ENCODE results near the gene OR5C1. TPM values are rescaled to one million over a fixed set of nuclear protein-coding genes. Genes with fewer than 3 reads are reported as not detected.
"Not testable (repeated sequence)": the region's sequence is repeated elsewhere in the genome, so short reads cannot be mapped to it uniquely, and the experiment has no call there.

OR5C1 gene
- total RNA-seq, 1 donor from 2014 or later: not detected

GRCh38 chr9:122832194-122832593 lies 43.5 kb downstream of the OR5C1 start:
- no peaks in the 10 kb centered on the region for H3K9me3 ChIP-seq
- no peak overlapping the region for H3K27ac ChIP-seq
- H3K36me3 ChIP-seq: no peaks in the 10 kb centered on the region
- DNase-seq (ENCODE audit: low spot score in 2 of 2): no peak
- intact Hi-C loops (cut with DNase I): no loop called here
- peaks cover 2 to 3% of the 10 kb centered on the region in 2 donors for H3K4me1 ChIP-seq
- no peaks in the 10 kb centered on the region for H3K27me3 ChIP-seq
- no peak for TF ChIP-seq CTCF (IDR thresholded peaks at IDR 0.05)
- H3K4me3 ChIP-seq: no peak overlapping the region

GRCh38 chr9:122835313-122835731 lies 46.6 kb downstream of the OR5C1 start:
- H3K27me3 ChIP-seq: no peaks in the 10 kb centered on the region
- no peak for DNase-seq (ENCODE audit: low spot score in 2 of 2)
- no peaks in the 10 kb centered on the region for H3K4me1 ChIP-seq
- no peak overlapping the region for H3K4me3 ChIP-seq
- H3K36me3 ChIP-seq: no peaks in the 10 kb centered on the region
- intact Hi-C loops (cut with DNase I): no loop called here
- no peaks in the 10 kb centered on the region for H3K9me3 ChIP-seq
- H3K27ac ChIP-seq: no peak overlapping the region
- no peak for TF ChIP-seq CTCF (IDR thresholded peaks at IDR 0.05)

GRCh38 chr9:122837266-122837850 lies 48.6 kb downstream of the OR5C1 start:
- TF ChIP-seq CTCF (IDR thresholded peaks at IDR 0.05): no peak
- Histone ChIP-seq H3K27ac (no peak overlapping the region), H3K4me3 (no peak overlapping the region), H3K9me3 (no peaks in the 10 kb centered on the region), H3K36me3 (no peaks in the 10 kb centered on the region), H3K4me1 (no peaks in the 10 kb centered on the region), H3K27me3 (no peaks in the 10 kb centered on the region)
- no peak for DNase-seq (ENCODE audit: low spot score in 2 of 2)
- intact Hi-C loops (cut with DNase I): no loop called here

- H3K27ac ChIP-seq; H3K4me1 ChIP-seq; intact Hi-C loops (cut with DNase I); DNase-seq (ENCODE audit: low spot score in 2 of 2); H3K36me3 ChIP-seq; H3K4me3 ChIP-seq; H3K9me3 ChIP-seq; H3K27me3 ChIP-seq: not testable (repeated sequence)
Measured at GRCh38 chr9:122838441-122838840, 49.7 kb downstream of the OR5C1 start.

Other genes starting within 250 kb of the OR5C1 start
- gene OR1N2, start 235.8 kb upstream of the OR5C1 start, total RNA-seq: not detected
- not detected for gene OR1L8, start 205.5 kb upstream of the OR5C1 start, total RNA-seq
- not detected for gene OR1Q1, start 174.2 kb upstream of the OR5C1 start, total RNA-seq
- not detected for gene OR1B1, start 131.3 kb upstream of the OR5C1 start, total RNA-seq
- not detected for gene OR1L1, start 127.2 kb upstream of the OR5C1 start, total RNA-seq
- not detected for gene OR1L3, start 113.8 kb upstream of the OR5C1 start, total RNA-seq
- gene OR1L4, start 64.9 kb upstream of the OR5C1 start, total RNA-seq: not detected
- gene OR1L6, start 46.6 kb upstream of the OR5C1 start, total RNA-seq: not detected
- gene OR1K1, start 11.2 kb downstream of the OR5C1 start, total RNA-seq: not detected
- gene PDCL, start 39.7 kb downstream of the OR5C1 start, total RNA-seq: 7.8 TPM
- 25.1 TPM for gene RC3H2, start 116.4 kb downstream of the OR5C1 start, total RNA-seq
- gene ZBTB6, start 124.4 kb downstream of the OR5C1 start, total RNA-seq: 2.0 TPM
- gene ZBTB26, start 142.6 kb downstream of the OR5C1 start, total RNA-seq: 0.96 TPM
- 36.5 TPM for gene RABGAP1, start 152.1 kb downstream of the OR5C1 start, total RNA-seq
- 5.7 TPM for gene GPR21, start 244.7 kb downstream of the OR5C1 start, total RNA-seq